ENCODE data around the gene ATP8B4. TPM values are rescaled to one million over a fixed set of nuclear protein-coding genes. Genes with fewer than 3 reads are reported as not detected.

Gene ATP8B4
- total RNA-seq, 1 donor from 2014 or later, result 9.0 TPM

- H3K9me3 ChIP-seq, result no peaks in the 10 kb centered on the region
- no peaks in the 10 kb centered on the region for H3K36me3 ChIP-seq
- no peaks in the 10 kb centered on the region for H3K27me3 ChIP-seq (ENCODE audit: low read depth)
- intact Hi-C loops (cut with DNase I), result no loop called here
- H3K27ac ChIP-seq, result no peak overlapping the region
- ATAC-seq, result no peak
- TF ChIP-seq CTCF (IDR thresholded peaks at IDR 0.05), result no peak
- DNase-seq, result no peak
- H3K4me1 ChIP-seq, result peaks cover 13% of the 10 kb centered on the region
- no peak overlapping the region for H3K4me3 ChIP-seq
Observed at GRCh38 chr15:50059883-50060282, 59.1 kb downstream of the ATP8B4 start.

- Histone ChIP-seq H3K27me3 (ENCODE audit: low read depth) (no peaks in the 10 kb centered on the region), H3K4me1 (peaks cover 17% of the 10 kb centered on the region), H3K27ac (no peak overlapping the region), H3K36me3 (no peaks in the 10 kb centered on the region), H3K4me3 (no peak overlapping the region), H3K9me3 (no peaks in the 10 kb centered on the region)
- ATAC-seq (no peak), DNase-seq (no peak)
- TF ChIP-seq CTCF (IDR thresholded peaks at IDR 0.05), result no peak
- intact Hi-C loops (cut with DNase I), result no loop called here
Observed at GRCh38 chr15:50059203-50059772, 59.7 kb downstream of the ATP8B4 start.

GRCh38 chr15:50057905-50058639, 61.0 kb downstream of the ATP8B4 start:
- no peak overlapping the region for H3K4me3 ChIP-seq
- no peak for DNase-seq
- no peaks in the 10 kb centered on the region for H3K9me3 ChIP-seq
- no peaks in the 10 kb centered on the region for H3K36me3 ChIP-seq
- no peak for ATAC-seq
- peaks cover 17% of the 10 kb centered on the region for H3K4me1 ChIP-seq
- H3K27me3 ChIP-seq (ENCODE audit: low read depth), result no peaks in the 10 kb centered on the region
- TF ChIP-seq CTCF (IDR thresholded peaks at IDR 0.05), result no peak
- intact Hi-C loops (cut with DNase I), result no loop called here
- H3K27ac ChIP-seq, result no peak overlapping the region

- DNase-seq, result no peak
- ATAC-seq, result no peak
- Histone ChIP-seq H3K4me1 (peaks cover 17% of the 10 kb centered on the region), H3K36me3 (no peaks in the 10 kb centered on the region), H3K27me3 (ENCODE audit: low read depth) (no peaks in the 10 kb centered on the region), H3K27ac (no peak overlapping the region), H3K4me3 (no peak overlapping the region), H3K9me3 (no peaks in the 10 kb centered on the region)
- intact Hi-C loops (cut with DNase I), result no loop called here
- TF ChIP-seq CTCF (IDR thresholded peaks at IDR 0.05), result no peak
Observed at GRCh38 chr15:50057196-50057595, 61.8 kb downstream of the ATP8B4 start.

GRCh38 chr15:50055750-50056157, 63.3 kb downstream of the ATP8B4 start:
- no peaks in the 10 kb centered on the region for H3K9me3 ChIP-seq
- no peak for TF ChIP-seq CTCF (IDR thresholded peaks at IDR 0.05)
- peak overlapping the region; percentile 46 for H3K27ac ChIP-seq
- peaks cover 17% of the 10 kb centered on the region for H3K4me1 ChIP-seq
- no peak overlapping the region for H3K4me3 ChIP-seq
- ATAC-seq (peak in 1 of 2 donors; percentile 36), DNase-seq (no peak)
- no peaks in the 10 kb centered on the region for H3K36me3 ChIP-seq
- no peaks in the 10 kb centered on the region for H3K27me3 ChIP-seq (ENCODE audit: low read depth)
- intact Hi-C loops (cut with DNase I), result no loop called here

Data from lower lobe of right lung (tissue), 2 donors.